Osteoblast (primary cell): ENCODE measurements around the gene TRIM7. TPM values are rescaled to one million over a fixed set of nuclear protein-coding genes. Genes with fewer than 3 reads are reported as not detected.

ENCODE experiments used
- DNase-seq: peaks from one replicate; pipeline ENCODE4 v3.0.0; 2011; ENCODE audit warnings: low spot score, mixed read lengths; ENCODE audit not compliant: insufficient read length; ENCODE audit errors: missing footprints
- H2AFZ ChIP-seq: 2 replicates; pipeline ENCODE4 v1.6.0; 2011; ENCODE audit warnings: mild to moderate bottlenecking, low read length
- H3K27ac ChIP-seq: 2 replicates; pipeline ENCODE4 v1.5.1; 2011; ENCODE audit warnings: mild to moderate bottlenecking, low read depth, low read length, moderate library complexity
- H3K27me3 ChIP-seq: 2 replicates; pipeline ENCODE4 v1.6.0; 2012; ENCODE audit warnings: mild to moderate bottlenecking, control low read depth, inconsistent platforms, low read length, moderate library complexity; ENCODE audit not compliant: insufficient read depth
- H3K36me3 ChIP-seq: 2 replicates; pipeline ENCODE4 v1.5.1; 2011; ENCODE audit warnings: mild to moderate bottlenecking, low read length, control low read depth, moderate library complexity; ENCODE audit not compliant: insufficient read depth
- H3K4me1 ChIP-seq: 2 replicates; pipeline ENCODE4 v1.5.1; 2011; ENCODE audit warnings: mild to moderate bottlenecking, low read length, control low read depth, moderate library complexity; ENCODE audit not compliant: insufficient read depth
- H3K4me2 ChIP-seq: 2 replicates; pipeline ENCODE4 v1.6.0; 2011; ENCODE audit warnings: mild to moderate bottlenecking, low read length; ENCODE audit not compliant: insufficient read depth
- H3K4me3 ChIP-seq: fragments of 200-600 bp; sonication (generic); 3 replicates; pipeline ENCODE4 v1.5.1; 2012; ENCODE audit warnings: mild to moderate bottlenecking, low read length, inconsistent platforms; ENCODE audit not compliant: insufficient read depth
- H3K79me2 ChIP-seq: 2 replicates; pipeline ENCODE4 v1.6.0; 2012; ENCODE audit warnings: mild to moderate bottlenecking, low read length, control low read depth, inconsistent platforms; ENCODE audit not compliant: insufficient read depth
- H3K9me3 ChIP-seq: 2 replicates; pipeline ENCODE4 v1.5.1; 2011; ENCODE audit warnings: low read depth, low read length, control low read depth
- H4K20me1 ChIP-seq: 2 replicates; pipeline ENCODE4 v1.6.0; 2012; ENCODE audit warnings: mild to moderate bottlenecking, low read length, control low read depth; ENCODE audit not compliant: insufficient read depth
- CTCF ChIP-seq: IDR thresholded peaks from 2 replicates; pipeline ENCODE4 v1.5.1; 2011; ENCODE audit warnings: mild to moderate bottlenecking, low read depth, low read length, moderate library complexity; ENCODE audit errors: extremely low read depth
- total RNA-seq: library from RNA; depleted of rRNA; stranded (reverse); fragments of >200 nt; gene quantifications from 2 replicates; pipeline ENCODE4 v1.2.3, GENCODE V29; 2012

Gene TRIM7
- total RNA-seq, 1 donor, result 0.72 TPM

DNA sequence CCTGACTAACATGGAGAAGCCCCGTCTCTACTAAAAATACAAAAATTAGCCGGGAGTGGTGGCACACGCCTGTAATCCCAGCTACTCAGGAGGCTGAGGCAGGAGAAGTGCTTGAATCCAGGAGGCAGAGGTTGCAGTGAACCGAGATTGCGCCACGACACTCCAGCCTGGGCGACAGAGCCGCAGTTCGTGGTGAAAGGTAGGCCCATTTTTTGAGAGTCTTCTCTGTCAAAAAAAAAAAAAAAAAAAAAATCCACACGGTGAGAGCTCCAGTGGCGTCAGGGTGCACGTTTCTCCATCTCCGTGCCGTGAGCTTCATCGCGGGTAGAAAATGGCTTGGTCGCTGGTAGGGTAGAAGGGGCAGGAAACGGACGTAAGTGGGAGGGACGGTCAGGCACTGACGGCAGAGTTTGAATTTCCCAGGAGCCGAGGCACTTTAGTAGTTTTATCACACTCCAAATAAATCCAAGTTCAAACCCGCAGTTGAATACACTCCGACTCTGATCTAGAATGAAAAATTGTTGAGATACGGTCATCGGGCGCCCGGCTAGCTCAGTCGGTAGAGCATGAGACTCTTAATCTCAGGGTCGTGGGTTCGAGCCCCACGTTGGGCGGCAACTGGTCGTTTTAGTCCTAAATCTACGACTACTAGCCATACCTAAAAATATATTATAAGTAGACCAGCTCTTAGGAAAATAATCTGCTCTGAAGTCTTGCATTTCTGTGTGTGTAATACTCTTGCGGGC, 2.4 kb upstream of the TRIM7 start:
- peak; percentile 95 for DNase-seq
- Histone ChIP-seq H4K20me1 (no peaks in the 10 kb centered on the region), H3K79me2 (no peaks in the 10 kb centered on the region), H3K27me3 (peaks cover 7% of the 10 kb centered on the region), H3K36me3 (no peaks in the 10 kb centered on the region), H3K4me3 (peak overlapping the region; percentile 79), H3K4me1 (peaks cover 5% of the 10 kb centered on the region), H3K27ac (peak overlapping the region; percentile 86), H3K9me3 (no peaks in the 10 kb centered on the region), H3K4me2 (peak overlapping the region; percentile 84), H2AFZ (peak overlapping the region; percentile 89)
- TF ChIP-seq CTCF, result no peak

GRCh38 chr5:181205761-181206649, 1.0 kb upstream of the TRIM7 start:
- Histone ChIP-seq H3K4me3 (peak overlapping the region; percentile 79), H3K27me3 (peaks cover 7% of the 10 kb centered on the region), H2AFZ (no peak overlapping the region), H3K4me1 (peaks cover 5% of the 10 kb centered on the region), H3K36me3 (no peaks in the 10 kb centered on the region), H3K9me3 (no peaks in the 10 kb centered on the region), H3K79me2 (no peaks in the 10 kb centered on the region), H3K4me2 (peak overlapping the region; percentile 84), H4K20me1 (no peaks in the 10 kb centered on the region), H3K27ac (no peak overlapping the region)
- peak; percentile 71 for DNase-seq
- no peak for TF ChIP-seq CTCF

DNA sequence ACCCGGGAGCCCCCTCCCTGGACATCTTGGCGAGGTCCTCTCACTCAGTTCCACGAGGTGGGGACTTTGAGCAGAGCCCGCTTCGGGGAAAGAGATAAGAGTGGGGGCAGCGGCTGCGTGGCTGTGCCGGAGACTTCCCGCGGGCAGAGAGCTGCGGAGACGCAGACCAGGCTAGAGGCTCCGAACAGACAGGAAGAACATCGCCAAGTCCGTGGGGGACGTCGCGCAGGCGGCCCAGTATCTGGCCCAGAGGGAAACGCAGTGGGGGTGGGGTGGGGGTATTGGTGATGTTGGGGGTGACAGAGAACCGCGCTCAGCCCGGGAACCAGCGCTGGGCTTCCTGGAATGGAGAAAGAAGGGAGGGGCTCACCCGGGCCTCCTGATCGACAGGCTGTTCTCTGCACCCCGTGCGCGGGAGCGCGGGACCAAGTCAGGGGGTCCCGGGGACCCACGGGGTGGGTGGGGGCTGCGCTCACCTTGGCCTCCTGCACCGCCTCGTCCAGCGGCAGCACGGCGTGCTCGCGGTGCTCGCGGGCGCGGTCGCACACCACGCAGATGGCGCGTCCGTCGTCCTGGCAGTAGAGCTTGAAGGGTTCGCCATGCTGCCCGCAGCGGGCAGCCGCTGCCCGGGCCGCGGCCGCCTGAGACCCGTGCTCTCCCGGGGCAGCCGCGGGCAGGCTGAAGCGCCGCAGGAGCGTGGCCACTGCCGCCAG, 727 bp downstream of the TRIM7 start:
- Histone ChIP-seq H3K27me3 (peaks cover 7% of the 10 kb centered on the region), H3K79me2 (no peaks in the 10 kb centered on the region), H3K9me3 (no peaks in the 10 kb centered on the region), H3K4me2 (peak overlapping the region; percentile 84), H4K20me1 (no peaks in the 10 kb centered on the region), H3K36me3 (no peaks in the 10 kb centered on the region), H3K4me1 (peaks cover 5% of the 10 kb centered on the region), H3K4me3 (peak overlapping the region; percentile 65), H3K27ac (no peak overlapping the region), H2AFZ (peak overlapping the region; percentile 47)
- peak; percentile 82 for DNase-seq
- no peak for TF ChIP-seq CTCF
